Ovary (tissue), 9 donors: ENCODE measurements around the gene RGS7. TPM values are rescaled to one million over a fixed set of nuclear protein-coding genes. Genes with fewer than 3 reads are reported as not detected.

Experiments
- DNase-seq, 5 donors: peaks; one replicate each; pipeline ENCODE4 v3.0.0-alpha.2; 2019 to 2020
- H3K27ac ChIP-seq, 2 donors: fragments of 200-600 bp; one replicate each; pipeline versions ENCODE4 v1.5.1 to v1.8.0; 2019 to 2022
- H3K27me3 ChIP-seq: fragments of 200-600 bp; one replicate; pipeline ENCODE4 v1.8.0; 2022
- H3K36me3 ChIP-seq: fragments of 200-600 bp; sonication (generic); one replicate; pipeline ENCODE4 v1.5.1; 2019
- H3K4me1 ChIP-seq: one replicate; pipeline ENCODE4 v1.8.1; 2013; ENCODE audit warnings: mild to moderate bottlenecking, moderate library complexity; ENCODE audit not compliant: insufficient read depth
- H3K4me3 ChIP-seq: fragments of 200-600 bp; sonication (generic); one replicate; pipeline ENCODE4 v1.5.1; 2017
- H3K9me3 ChIP-seq, 2 donors: fragments of 200-600 bp in 1 of 2; sonication (generic) in 1 of 2; one replicate each; pipeline versions ENCODE4 v1.5.1 to v1.8.1; 2013 to 2019; ENCODE audit warnings: mild to moderate bottlenecking in 1 of 2, moderate library complexity in 1 of 2
- CTCF ChIP-seq, 3 donors: fragments of 450-650 bp in 2 of 3; fragments of 200-600 bp in 1 of 3; IDR thresholded peaks; one replicate each; pipeline versions ENCODE4 v1.5.1 to v1.8.0; 2016 to 2022; ENCODE audit warnings: antibody characterized with exemption in 3 of 3, mild to moderate bottlenecking in 1 of 3
- EP300 ChIP-seq: sonication (generic); formaldehyde crosslinking; IDR thresholded peaks from one replicate; pipeline ENCODE4 v1.6.1; 2017; ENCODE audit warnings: antibody characterized with exemption
- POLR2A ChIP-seq: fragments of 450-650 bp; IDR thresholded peaks from one replicate; pipeline ENCODE4 v1.6.1; 2017; ENCODE audit warnings: antibody characterized with exemption, mild to moderate bottlenecking, moderate library complexity
- WGBS, 3 donors: extraction: QIAGEN DNeasy Blood & Tissue Kit in 1 of 3; methylation state at CpG; one replicate each; pipeline versions ENCODE4 v1.1.5 to v1.1.7; 2013 to 2017; 5-methylcytosine and 5-hydroxymethylcytosine counted together
- intact Hi-C, 4 donors: fragments of 100-400 bp; cut with DNase I; formaldehyde crosslinking; loops; one replicate each; pipeline versions ENCODE4 v1.11.0 to v1.15.1; 2022 to 2023
- polyA plus RNA-seq, 2 donors: library from polyadenylated mRNA; stranded (reverse); fragments of 200-250 nt in 1 of 2; fragments of 350-450 nt in 1 of 2; fragmentation: Illumina TruSeq in 1 of 2; extraction: RNeasy Lipid Tissue Mini Kit (QIAGEN cat#74804) in 1 of 2; gene quantifications; one replicate each; pipeline ENCODE4 v1.2.3, GENCODE V29; 2013 to 2014
- total RNA-seq, 7 donors: library from RNA; depleted of rRNA in 2 of 7; stranded (reverse); fragments of >200 nt in 2 of 7; fragmentation: NEBNext Ultra II Directional in 3 of 7; extraction: Animal tissue kit (Norgen Biotek cat#: 25700) in 3 of 7; gene quantifications; one replicate each; pipeline versions ENCODE4 v1.1.0 to v1.2.4, GENCODE V29; 2016 to 2023
- donor health status: DM: no; HTN: no; CAD: no; lungs with moderate emphysema.
- donor health status: DM: no; HTN: no; CAD: no.
- donor health status: Bipolar disorder and iron deficiency.
- donor health status: DM: yes; HTN: yes; CAD: no.
- donor health status: DM: no; HTN: no; CAD: no.
- donor health status: DM: yes; HTN: yes; CAD: no.

RGS7 gene
- total and polyA plus RNA-seq, 9 donors, result 0.10 to 1.00 (median 0.37) TPM; not detected in 1

GRCh38 chr1:240820816-240821215, 536.2 kb downstream of the RGS7 start:
- intact Hi-C loops, result no loop called here
- Histone ChIP-seq H3K27me3 (no peaks in the 10 kb centered on the region), H3K36me3 (no peaks in the 10 kb centered on the region), H3K4me1 (no peaks in the 10 kb centered on the region), H3K27ac (no peak overlapping the region), H3K9me3 (no peaks in the 10 kb centered on the region), H3K4me3 (no peak overlapping the region)
- 22 to 80% (median 57%) methylated on average over 3 of the region's 3 CpGs for WGBS, 3 donors
- no peak for DNase-seq
- no peak for TF ChIP-seq POLR2A
- TF ChIP-seq CTCF (IDR thresholded peaks at IDR 0.05), result no peak
- no peak for TF ChIP-seq EP300

GRCh38 chr1:240816472-240816871, 540.5 kb downstream of the RGS7 start:
- H3K4me1 ChIP-seq, result no peaks in the 10 kb centered on the region
- intact Hi-C loops, result no loop called here

GRCh38 chr1:240813720-240814119, 543.3 kb downstream of the RGS7 start:
- no peaks in the 10 kb centered on the region for H3K36me3 ChIP-seq
- no peak overlapping the region for H3K4me3 ChIP-seq
- no peaks in the 10 kb centered on the region for H3K4me1 ChIP-seq
- intact Hi-C loops, result no loop called here
- H3K9me3 ChIP-seq, result no peaks in the 10 kb centered on the region
- no peaks in the 10 kb centered on the region for H3K27me3 ChIP-seq
- no peak overlapping the region for H3K27ac ChIP-seq
- WGBS, 3 donors, result 93 to 96% (median 94%) methylated on average over 2 of the region's 2 CpGs
- DNase-seq, result no peak
- no peak for TF ChIP-seq POLR2A
- TF ChIP-seq CTCF (IDR thresholded peaks at IDR 0.05), result no peak
- no peak for TF ChIP-seq EP300

More at GRCh38 chr1:240816472-240816871, 540.5 kb downstream of the RGS7 start:
- no peak overlapping the region for H3K27ac ChIP-seq
- H3K4me3 ChIP-seq, result no peak overlapping the region
- H3K36me3 ChIP-seq, result no peaks in the 10 kb centered on the region
- 74 to 85% (median 83%) methylated on average over 2 of the region's 2 CpGs for WGBS, 3 donors
- DNase-seq, result no peak
- no peaks in the 10 kb centered on the region for H3K9me3 ChIP-seq
- no peaks in the 10 kb centered on the region for H3K27me3 ChIP-seq
- no peak for TF ChIP-seq CTCF (IDR thresholded peaks at IDR 0.05)
- TF ChIP-seq EP300, result no peak
- no peak for TF ChIP-seq POLR2A

GRCh38 chr1:240811256-240811655, 545.7 kb downstream of the RGS7 start:
- Histone ChIP-seq H3K27me3 (no peaks in the 10 kb centered on the region), H3K27ac (no peak overlapping the region), H3K9me3 (no peaks in the 10 kb centered on the region), H3K4me3 (no peak overlapping the region), H3K4me1 (no peaks in the 10 kb centered on the region), H3K36me3 (no peaks in the 10 kb centered on the region)
- WGBS, 3 donors, result 86 to 96% (median 92%) methylated on average over 2 of the region's 2 CpGs
- intact Hi-C loops, result no loop called here
- no peak for TF ChIP-seq POLR2A
- TF ChIP-seq CTCF (IDR thresholded peaks at IDR 0.05), result no peak
- TF ChIP-seq EP300, result no peak
- DNase-seq, result no peak
